DOHH2 (cell line): ENCODE data around the gene ANKS3.
"Not testable (repeated sequence)": the region's sequence is repeated elsewhere in the genome, so short reads cannot be mapped to it uniquely, and the experiment has no call there.

Source experiments
- CTCF ChIP-seq: fragments of 200-600 bp; sonication (generic); IDR thresholded peaks from one replicate; pipeline ENCODE4 v1.5.1; 2014; ENCODE audit warnings: antibody characterized with exemption, mild to moderate bottlenecking, low read depth, low read length; ENCODE audit not compliant: poor library complexity, severe bottlenecking
- EZH2phosphoT487 ChIP-seq: fragments of 200-600 bp; sonication (generic); IDR thresholded peaks from 2 replicates; pipeline ENCODE4 v1.6.1; 2017; ENCODE audit warnings: borderline replicate concordance, mild to moderate bottlenecking, antibody characterized with exemption, low read length, moderate library complexity, mixed read lengths

- not testable (repeated sequence) for TF ChIP-seq CTCF, EZH2phosphoT487
Observed at GRCh38 chr16:4738370-4738769, 4.3 kb upstream of the ANKS3 start.
